NK-92 (cell line): ENCODE results near the gene CELF2.
"Not testable (repeated sequence)": the region's sequence is repeated elsewhere in the genome, so short reads cannot be mapped to it uniquely, and the experiment has no call there.

Experiments
- DNase-seq: peaks from one replicate; lab custom pipeline; 2025; ENCODE audit not compliant: unreplicated experiment; lab: John Stamatoyannopoulos, UW

Gene CELF2

DNA sequence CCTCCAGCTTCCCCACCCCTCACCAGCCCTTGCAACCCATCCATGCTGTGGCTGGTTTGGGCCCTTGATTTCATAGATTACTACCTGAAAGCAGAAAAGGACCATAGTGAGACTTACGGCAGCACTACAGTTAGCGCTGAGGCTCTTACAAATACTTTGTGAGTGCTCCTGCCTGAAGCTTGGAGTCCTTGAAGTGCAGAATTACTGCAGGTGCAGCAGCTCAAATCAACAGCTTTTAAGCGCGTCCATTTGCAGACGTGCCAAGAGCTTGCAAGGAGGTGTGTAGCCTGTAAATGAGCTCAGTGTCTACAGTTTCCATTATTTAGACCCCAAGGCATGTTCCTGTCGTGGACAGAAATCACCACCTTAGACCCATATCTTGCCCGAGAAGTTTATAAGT, 103.0 kb downstream of the CELF2 start:
- DNase-seq = no peak

DNA sequence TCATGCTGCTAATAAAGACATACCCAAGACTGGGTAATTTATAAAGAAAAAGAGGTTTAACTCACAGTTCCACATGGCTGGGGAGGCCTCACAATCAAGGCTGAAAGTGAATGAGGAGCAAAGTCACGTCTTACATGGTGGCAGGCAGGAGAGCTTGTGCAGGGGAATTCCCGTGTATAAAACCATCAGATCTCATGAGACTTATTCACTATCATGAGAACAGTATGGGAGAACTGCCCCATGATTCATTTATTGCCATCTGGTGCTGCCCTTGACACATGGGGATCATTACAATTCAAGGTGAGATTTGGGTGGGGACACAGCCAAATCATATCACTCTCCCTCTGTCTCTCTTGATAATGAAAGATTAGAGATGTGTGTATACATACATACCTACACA, 106.2 kb downstream of the CELF2 start:
- not testable (repeated sequence) for DNase-seq

DNA sequence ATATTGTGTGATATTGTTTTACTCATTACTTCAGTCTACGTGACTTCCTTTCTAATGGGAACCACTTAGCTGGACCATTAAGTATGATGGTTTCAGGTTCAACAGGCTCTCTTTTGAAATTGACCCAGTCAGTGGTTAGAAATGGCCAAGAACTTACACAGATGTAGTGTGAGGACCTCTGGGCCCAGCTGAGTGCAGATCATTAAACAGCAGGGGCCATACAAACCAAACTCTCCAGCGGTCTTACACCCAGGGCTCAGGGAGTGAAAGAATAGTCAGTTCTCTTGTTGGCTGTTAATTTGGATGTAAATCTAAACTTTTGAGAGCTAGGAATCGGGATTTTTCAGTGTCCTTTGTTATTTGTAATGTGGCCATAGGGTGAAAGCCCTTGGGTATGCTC, 107.3 kb downstream of the CELF2 start:
- no peak for DNase-seq

DNA sequence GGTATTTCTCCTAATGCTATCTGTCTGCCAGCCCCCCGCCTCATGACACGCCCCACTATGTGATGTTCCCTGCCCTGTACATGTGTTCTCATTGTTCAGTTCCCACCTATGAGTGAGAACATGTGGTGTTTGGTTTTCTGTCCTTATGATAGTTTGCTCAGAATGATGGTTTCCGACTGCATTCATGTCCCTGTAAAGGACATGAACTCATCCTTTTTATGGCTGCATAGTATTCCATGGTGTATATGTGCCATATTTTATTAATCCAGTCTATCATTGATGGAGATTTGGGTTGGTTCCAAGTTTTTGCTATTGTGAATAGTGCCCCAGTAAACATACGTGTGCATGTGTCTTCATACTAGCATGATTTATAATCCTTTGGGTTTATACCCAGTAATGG, 109.3 kb downstream of the CELF2 start:
- DNase-seq = not testable (repeated sequence)

DNA sequence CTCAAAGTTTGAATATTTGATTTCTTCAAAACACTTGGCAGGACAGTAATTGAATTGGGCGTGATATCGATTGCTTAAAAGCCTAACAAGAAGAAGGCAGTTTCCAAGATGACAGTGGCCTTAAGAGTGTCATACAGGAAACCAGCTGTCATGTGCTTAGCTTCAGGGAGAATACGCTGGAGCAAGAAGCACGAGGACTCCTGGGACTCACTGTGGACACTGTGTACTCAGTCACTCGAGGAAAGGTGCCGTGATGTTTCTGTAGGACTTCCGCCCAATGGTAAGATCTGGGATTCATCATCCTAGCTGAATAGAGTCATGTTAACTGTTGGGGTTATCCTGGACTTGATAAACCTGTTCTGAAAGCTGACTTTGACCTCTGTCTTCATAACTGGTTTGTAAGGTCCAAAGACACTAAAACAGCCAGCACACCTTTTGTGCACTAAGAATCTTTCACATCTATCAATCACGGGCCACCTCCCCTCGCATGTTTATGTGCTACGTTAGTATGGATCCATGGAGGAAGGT, 113.5 kb downstream of the CELF2 start:
- no peak for DNase-seq

DNA sequence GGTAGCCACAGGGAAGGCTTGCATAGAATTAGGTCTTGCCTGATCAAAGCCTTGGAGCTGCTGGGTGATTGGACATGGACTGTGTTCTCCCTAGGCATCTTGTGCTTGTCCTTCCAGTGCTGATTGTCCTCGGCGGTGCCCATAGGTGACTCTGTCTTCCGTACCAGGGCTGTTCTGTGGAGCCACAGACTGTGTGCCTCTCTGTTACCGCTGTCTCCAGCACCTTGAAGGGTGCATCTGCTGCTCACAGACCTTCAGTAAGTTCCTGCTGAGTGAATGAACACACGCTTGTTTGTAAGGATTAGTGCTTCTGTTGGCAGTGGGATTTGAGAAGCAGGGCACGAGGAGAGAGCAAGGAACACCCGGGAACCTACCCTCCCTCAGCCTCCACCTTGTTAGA, 116.7 kb downstream of the CELF2 start:
- no peak for DNase-seq

DNA sequence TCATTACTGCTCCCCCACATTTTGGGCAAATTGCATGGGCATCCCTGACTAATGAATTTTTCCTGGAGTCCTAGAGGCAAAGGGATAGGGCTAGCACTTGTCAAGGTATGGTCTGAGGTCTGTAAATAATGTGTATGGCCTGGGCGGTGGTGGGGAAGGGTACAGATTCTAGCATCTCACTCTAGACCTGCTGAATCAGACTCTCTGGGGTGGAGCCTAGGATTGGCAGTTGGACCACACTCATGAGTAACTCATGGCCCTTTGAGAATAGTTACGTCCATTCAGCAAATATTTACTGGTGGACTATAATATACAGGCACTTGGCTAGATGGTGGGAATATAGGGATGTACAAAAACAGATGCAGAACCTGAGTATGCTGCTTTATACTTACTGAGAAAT, 118.0 kb downstream of the CELF2 start:
- DNase-seq = no peak

DNA sequence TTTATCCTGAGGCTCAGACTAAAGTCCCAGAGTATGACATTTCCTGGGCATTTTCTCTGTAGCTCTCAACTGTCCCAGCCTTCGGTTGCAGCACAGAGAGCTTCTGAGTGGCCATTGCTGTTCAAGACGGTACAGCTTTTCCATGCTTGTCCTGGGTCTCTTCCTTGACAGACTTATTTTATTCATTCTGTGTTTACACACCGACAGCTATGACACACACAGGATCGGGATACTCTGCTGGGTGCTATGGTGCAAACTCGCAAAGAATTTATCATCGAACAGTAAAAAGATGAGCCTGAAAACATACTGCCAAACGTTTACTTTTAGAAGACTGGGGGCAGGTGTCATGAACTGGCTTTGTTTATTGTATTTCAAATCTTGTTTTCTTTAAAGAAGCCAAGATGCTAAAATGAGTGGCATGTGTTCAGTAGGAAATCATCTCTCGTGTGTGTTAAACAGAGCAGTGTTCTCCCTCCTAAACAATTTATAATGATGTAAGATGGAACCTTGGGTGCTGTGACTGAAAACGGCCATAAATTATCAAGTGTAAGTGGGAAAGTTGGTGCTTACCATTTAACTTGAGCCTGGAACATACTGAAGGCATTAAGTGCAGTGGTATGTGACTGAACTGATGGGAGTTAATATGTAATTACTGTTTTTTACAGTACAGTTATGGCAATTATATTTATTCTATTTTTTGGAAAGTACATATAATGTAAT, 120.8 kb downstream of the CELF2 start:
- DNase-seq = no peak

DNA sequence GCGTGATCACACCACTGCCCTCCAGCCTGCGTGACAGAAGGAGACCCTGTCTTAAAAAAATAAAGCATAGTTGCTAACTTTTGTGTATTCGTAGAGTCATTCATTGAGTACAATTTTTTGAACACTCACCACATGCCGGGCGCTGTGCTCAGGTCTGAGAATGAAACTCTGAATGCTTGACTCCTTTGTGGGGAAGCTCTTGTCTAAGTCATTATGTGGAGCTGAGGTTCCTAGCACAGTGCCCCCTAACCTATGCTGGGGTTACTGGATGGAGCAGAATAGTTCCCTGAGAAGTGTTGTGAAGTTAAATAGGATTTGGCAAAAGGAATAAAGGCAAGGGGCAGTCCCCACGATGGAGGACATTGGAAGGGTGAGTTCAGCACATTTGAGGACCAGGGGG, 123.3 kb downstream of the CELF2 start:
- DNase-seq = no peak

DNA sequence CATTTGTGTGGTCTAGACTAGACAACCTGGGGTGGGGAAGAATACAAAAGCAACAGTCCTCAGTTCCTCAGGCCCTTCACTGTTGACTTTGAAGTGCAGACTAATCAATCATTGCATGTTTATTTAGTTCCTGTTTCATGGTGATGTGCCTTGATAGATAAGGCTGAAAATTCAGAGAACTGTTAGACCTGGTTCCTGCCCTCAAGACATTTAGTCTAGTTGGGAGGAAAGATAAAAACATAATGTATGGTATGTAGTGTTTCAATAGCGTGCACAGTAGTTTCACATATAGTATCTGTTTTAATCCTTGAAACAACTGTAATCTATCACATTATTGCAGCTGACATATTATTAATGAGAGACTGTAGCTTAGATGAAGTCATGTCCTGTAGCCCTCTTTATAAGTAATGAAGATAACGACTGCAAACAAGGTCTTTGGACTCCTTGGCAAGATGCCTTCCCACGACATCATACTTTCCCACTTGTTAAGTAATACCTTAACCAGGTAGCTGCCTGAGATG, 124.0 kb downstream of the CELF2 start:
- DNase-seq = no peak

DNA sequence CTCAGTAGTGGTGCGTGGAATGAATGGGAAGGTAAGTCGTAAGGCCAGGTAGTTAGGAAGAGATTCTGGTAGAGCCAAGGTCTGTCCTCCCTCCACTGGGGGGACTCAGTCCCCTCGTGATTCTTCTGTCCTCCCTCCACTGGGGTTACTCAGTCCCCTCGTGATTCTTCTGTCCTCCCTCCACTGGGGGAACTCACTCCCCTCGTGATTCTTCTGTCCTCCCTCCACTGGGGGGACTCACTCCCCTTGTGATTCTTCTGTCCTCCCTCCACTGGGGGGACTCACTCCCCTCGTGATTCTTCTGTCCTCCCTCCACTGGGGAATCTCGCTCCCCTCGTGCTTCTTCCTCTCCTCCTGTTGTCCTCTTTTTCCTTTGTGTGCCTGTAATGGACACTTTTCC, 125.1 kb downstream of the CELF2 start:
- no peak for DNase-seq

DNA sequence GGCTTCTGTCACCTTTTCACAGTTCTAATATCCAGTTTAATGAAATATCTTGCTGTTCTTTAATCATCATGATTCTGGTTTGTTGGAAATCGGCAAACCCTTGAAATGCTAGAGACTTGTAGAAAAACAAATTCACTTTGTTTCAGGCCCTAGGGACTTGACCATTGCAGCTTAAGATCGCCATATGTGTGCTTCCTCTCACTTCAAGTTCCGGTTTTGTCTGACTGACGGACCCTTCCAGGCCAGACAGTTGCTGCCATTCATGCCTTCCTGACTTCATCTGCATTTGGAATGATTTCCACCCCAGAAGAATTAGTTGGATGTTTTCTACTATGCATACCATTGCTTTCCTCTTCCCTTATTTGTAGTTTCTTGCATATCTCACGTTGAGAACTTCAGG, 125.6 kb downstream of the CELF2 start:
- no peak for DNase-seq

DNA sequence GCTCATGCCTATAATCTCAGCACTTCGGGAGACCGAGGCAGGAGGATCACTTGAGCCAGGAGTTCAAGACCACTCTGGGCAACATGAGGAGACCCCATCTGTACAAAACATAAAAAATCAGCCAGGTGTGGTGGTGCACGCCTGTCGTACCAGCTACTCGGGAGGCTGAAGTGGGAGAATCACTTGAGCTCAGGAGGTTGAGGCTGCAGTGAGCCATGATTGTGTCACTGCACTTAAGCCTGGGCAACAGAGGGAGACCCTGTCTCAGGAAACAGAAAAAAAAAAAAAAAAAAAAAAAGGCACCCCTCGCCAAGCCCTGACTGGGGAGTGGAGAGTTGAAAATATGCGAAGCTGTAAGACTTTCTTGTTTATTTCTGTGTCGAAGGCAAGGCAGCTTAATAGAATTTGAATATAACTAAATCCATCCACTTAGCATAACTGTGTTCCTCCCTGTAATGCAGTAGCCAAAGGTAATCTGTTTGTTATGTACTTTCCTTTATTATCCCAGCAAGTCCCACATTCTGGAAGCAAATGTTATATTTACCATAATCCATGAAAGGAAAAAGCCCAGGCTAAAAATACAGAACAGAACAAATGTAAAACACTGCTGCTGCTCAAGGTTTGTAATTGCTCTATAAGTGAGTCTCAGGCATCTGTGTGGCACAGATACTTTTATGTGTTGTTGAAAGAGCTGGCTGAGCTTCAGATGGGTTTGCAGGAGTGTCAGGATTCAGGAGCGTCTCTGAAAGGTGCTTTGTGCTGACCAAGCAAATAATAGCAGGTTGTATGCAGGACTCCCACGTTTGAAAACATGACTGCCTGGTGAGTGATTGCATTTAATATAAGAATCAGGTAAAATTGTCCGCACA, 127.2 kb downstream of the CELF2 start:
- no peak for DNase-seq

DNA sequence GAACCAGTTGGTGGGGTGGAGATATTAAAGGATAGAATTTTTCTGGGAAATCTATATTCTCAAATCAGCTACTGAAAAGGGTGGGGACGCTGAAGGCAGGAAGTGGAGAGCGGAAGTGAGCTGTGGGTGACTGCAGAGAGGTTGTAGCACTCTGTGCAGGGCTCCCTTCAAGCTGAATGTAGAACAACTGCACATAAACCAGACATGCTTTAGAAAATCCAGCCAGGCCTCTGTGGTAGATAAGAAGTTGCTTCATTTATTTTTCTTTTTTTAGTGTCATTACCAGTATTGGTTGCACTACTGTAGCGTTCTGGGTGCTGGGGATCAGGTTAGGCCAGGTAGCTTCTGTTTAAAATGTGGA, 127.8 kb downstream of the CELF2 start:
- no peak for DNase-seq

DNA sequence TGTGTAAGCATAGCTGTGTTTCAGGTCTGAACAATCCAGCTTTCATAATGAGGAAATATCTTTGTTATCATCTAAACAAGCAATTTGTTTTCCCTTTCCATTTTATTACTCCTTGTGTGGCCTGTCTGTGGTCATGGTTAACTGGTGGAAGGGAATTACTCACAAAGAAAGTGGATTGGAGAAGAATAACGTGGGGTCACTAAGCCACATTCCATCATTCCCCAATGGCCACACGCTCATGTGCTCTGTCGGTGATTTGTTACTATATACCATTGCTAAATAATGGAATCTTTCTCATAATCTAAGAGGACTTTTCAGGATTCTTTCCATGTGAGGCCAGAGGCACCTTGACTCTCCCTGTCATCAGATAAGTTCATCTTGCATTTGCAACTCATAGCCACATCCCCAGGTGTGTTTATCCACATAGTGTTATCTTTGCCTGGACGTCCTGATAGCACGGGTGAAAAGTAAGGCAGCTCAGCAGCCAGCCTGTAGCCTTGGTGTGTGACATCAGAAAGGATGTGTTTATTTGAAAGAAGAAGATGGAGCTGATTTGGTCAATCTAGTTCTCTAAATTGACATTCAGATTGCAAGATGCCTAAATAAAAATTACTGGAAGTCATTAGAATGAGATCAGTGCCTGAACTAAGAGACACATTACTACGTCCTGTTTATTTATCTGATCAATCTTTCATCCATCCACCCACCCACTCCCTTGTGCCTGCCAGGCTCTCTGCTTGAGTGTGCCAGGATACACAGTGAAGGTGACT, 128.9 kb downstream of the CELF2 start:
- no peak for DNase-seq

DNA sequence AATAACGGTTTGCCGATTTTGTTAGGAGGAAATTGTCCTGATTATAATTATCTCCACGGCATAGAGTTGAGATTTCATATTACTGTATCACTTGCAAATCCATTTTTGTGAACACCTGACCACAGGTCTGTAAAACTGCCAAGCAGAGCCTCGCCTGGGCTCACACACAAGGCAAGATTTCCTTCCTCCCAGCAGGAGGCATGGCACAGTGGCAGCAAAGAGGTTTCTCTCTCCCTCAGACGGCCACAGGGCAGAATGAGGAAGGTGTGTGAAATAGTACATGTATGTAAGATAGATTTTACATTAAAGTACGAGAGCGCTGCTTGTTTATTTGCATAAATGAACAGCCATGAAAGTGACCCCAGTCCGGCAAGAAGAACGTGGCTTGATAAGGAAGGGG, 130.1 kb downstream of the CELF2 start:
- DNase-seq = no peak

DNA sequence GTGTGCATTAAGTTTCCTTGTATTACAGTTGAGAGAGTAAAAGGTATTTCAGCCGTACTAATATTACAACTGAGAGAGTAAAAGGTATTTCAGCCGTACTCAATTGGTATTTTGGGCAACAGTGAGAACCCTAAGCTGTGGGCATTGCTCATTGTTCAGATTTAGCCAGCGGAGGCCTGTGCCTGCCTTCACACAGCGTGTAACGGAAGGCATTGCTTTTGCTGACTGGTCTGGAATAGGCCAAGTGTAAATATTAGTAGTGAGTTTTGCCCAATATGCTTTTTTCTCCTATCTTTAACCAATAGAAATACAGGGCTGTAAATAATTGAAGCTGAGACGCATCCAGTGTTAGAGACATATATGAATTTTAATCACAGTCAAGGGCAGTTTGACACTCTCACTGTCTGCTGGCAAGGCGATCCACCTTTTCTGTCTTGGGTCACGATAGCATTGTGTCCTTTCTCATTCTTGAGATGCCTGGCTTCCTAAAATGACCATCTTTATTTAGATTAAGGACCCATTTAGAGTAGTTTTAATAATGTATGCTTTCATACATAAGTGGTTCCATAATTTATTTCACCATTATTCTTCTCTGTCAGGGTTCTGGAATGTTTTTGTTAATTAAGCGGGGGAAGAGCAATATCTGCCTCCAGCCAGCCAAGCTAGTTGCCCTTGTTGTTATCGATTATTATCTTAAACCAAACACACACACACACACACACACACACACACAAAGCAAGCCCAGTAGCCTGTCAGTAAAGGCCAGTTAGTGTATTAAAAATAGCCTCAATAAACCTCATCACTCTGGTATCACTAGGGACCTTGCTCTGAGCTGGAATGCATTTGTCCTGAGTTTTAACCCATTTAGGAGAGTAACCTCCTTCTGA, 130.7 kb downstream of the CELF2 start:
- DNase-seq = no peak

DNA sequence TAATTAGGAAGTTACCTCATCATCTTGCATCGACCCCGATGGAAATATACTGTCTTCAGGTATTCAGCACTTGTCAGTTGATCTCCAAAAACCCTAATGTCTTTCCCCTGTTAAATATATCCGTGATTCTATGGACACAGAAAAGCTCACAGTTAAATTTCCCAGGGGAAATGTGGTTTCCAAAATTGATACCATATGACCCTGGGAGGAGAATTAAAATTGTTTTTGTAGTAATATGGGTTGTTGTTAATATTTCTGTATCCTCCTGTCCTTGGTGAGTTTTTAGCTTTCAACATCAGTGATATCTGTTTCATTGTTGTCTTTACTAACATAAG, 132.1 kb downstream of the CELF2 start:
- DNase-seq = no peak

DNA sequence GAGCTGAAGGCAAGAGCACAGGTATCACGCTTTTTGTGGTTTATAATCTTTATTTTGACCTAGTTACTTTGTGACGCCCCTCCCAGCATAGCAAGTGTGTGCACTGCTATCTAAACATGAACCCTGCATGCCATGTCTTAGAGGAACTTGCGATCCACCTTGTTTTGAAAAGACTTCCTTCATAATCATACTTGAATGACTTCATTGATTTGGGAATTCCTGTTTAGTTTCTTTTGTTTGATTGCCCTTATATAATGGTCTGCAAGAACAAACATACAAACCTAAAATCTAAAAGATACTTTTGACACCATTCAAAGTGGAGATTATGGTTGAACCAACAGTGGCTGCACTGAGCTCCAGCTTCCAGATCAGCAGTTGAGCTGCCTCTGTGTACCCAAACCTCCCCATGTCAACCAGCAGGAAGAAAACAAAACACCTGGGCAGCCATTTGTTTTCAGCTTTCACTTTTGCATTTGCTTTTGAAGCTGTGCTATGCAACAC, 132.6 kb downstream of the CELF2 start:
- no peak for DNase-seq

DNA sequence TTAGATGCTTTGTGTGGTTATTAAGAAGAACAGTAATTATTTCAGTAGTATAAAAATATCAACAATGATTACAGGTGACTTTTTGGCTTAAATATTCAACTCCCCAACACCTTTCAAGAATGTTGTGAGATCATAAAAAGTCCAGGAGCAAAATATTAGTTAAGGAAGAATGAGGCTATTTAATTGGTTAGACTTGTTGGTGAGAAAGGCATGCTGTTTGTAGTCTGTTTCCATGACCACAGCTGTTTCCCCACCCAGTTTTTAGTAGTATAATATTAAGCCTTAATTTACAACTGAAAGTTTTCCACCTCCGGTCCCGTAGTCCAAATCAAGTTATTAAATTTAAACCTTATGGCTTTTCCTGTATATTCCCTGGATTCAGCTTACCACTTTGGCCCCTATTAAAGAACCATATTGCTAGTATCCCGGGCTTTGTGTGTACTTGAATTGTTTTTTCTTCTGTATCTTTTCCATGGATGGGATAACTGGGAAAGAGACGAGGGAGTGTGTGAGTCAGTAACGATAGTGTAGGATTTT, 133.3 kb downstream of the CELF2 start:
- DNase-seq = no peak
